HG03354 (cell line): ENCODE results near the gene MRPL21.

ENCODE experiments used
- ATAC-seq: cut with Tn5 transposase; IDR thresholded peaks from one replicate; pipeline ENCODE4 v1.9.1; 2021; ENCODE audit warnings: mild to moderate bottlenecking; ENCODE audit not compliant: unreplicated experiment, poor library complexity, severe bottlenecking

The MRPL21 gene

DNA sequence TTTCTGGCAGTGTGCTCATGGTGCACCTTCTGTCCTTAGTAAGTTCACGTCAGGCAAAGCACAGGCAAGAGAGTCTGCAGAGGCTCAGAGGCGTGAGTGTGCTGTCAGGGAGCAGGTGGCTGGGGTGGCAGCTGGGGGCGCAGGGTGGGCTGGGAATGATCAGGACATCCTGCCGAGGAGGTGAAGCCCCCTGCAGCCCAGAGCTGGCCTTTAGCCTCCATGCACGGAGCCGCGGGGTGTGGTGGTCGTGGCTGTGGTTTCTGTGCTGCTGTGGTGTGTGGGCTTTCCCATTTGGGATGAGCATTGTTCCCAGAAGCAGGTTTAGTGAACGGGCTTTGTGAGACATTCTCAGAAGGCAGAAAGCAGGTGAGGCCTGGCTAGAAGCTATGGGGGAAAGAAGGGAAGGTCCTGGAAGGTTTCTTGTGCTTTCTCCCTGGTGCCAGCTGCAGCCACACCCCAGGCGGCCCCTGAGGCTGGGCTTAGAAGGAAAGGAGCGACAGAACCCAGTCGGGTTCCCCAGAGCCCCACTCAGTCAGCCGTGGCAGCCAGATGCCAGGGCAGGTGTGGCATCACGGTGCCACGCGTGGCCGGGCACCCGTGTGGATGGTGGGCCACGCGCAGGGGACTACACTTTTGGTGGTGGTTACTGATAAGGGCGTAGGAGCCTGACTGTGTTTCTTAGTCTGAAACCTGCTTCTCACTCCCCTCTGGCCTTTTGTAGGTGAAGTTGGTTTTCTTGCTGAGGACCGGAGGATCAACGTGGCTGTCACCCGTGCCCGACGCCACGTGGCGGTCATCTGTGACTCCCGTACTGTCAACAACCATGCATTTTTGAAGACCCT, 32.1 kb upstream of the MRPL21 start:
- ATAC-seq = no peak

GRCh38 chr11:68935066-68935465, 31.4 kb upstream of the MRPL21 start:
- no peak for ATAC-seq

GRCh38 chr11:68934666-68935065, 31.0 kb upstream of the MRPL21 start:
- no peak for ATAC-seq

GRCh38 chr11:68934321-68934645, 30.7 kb upstream of the MRPL21 start:
- no peak for ATAC-seq

DNA sequence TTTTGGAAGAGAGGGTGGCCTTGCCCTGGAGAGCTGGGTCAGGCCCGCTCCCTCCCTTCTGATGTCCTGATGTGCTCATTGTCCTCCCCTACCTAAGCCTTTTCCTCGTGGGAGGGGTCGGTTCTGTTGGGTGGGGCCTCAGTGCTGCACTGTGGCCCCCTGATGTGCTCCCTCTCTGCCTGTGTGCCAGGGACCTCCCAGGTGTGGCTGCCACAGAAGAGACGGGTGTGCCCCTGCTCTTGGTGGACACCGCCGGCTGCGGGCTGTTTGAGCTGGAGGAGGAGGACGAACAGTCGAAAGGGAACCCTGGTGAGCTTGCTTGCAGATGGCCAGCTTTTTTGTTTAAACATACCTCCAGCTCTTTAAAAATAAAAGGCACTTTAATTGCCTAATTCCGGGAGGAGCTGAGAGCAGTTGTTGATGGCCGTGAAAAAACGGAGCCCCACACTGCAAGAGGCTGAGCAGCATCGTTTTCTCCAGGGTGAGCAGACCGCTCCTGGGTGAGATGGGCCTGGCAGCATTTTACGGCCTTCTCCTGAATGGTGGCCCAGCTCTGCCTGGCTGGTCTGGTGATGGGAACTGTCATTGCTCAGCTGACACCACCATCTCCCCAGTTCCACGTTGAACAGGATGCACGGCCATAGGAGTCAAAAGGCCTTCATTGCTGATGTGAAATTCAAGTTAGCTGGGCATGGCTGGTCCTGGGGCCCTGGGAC, 30.1 kb upstream of the MRPL21 start:
- no peak for ATAC-seq

- no peak for ATAC-seq
Measured at GRCh38 chr11:68932933-68933577, 29.4 kb upstream of the MRPL21 start.

GRCh38 chr11:68932358-68932757, 28.7 kb upstream of the MRPL21 start:
- ATAC-seq = no peak

- no peak for ATAC-seq
Measured at GRCh38 chr11:68931911-68932310, 28.3 kb upstream of the MRPL21 start.

GRCh38 chr11:68930991-68931855, 27.6 kb upstream of the MRPL21 start:
- ATAC-seq = no peak

DNA sequence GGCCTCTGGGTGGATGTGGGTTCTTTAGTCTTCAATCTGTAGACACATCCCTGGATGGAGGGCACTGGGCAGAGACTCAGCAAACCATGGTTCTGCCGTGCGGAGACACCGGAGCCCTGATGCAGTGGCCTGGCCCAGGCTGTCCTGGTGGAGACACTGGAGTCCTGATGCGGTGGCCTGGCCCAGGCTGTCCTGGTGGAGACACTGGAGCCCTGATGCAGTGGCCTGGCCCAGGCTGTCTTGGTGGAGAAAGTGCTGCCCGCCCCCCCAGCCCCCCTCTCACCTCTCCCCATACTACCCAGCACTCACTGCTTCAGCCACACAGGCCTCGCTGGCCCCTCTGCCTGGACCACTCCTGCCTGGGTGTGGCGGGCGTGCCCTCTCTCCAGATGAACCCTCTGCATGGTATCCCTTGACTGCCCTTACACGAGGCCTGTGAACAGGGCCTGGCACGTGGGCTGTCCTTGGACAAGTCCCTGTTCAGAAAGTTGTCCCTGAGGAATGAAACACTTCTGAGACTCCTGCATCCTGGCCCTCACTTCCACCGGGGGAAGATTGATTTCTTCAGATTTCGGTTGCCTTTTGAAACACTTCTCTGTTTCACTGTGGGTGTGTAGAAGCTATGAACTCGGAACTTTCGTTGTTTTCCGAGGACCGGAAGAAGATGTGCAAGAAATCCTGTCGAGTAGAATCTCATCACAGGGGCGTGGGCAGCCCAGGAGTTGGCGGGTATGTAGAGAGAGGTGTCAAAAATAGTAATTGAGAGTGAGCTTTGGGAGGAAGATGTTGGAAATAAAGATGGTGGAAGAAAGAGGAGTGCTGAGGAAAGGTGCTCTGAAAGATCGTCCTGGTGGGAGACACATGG, 26.3 kb upstream of the MRPL21 start:
- ATAC-seq = no peak

DNA sequence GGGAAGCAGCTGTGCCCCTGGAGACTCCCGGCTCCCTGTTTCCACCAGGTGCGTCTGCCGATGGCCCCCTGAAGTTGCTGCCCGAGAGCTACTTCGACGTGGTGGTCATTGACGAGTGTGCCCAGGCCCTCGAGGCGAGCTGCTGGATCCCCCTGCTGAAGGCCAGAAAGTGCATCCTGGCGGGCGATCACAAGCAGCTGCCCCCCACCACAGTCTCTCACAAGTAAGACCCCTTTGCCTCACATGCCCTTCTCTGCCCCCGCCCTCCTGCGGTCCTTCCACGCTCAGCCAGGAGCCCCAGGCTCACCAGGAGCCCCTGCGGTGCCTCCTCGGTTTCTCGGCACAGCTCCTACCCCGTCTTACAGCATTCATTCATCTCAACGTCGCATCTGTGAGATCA, 25.5 kb upstream of the MRPL21 start:
- ATAC-seq = no peak

- no peak for ATAC-seq
Measured at GRCh38 chr11:68928136-68928880, 24.7 kb upstream of the MRPL21 start.

DNA sequence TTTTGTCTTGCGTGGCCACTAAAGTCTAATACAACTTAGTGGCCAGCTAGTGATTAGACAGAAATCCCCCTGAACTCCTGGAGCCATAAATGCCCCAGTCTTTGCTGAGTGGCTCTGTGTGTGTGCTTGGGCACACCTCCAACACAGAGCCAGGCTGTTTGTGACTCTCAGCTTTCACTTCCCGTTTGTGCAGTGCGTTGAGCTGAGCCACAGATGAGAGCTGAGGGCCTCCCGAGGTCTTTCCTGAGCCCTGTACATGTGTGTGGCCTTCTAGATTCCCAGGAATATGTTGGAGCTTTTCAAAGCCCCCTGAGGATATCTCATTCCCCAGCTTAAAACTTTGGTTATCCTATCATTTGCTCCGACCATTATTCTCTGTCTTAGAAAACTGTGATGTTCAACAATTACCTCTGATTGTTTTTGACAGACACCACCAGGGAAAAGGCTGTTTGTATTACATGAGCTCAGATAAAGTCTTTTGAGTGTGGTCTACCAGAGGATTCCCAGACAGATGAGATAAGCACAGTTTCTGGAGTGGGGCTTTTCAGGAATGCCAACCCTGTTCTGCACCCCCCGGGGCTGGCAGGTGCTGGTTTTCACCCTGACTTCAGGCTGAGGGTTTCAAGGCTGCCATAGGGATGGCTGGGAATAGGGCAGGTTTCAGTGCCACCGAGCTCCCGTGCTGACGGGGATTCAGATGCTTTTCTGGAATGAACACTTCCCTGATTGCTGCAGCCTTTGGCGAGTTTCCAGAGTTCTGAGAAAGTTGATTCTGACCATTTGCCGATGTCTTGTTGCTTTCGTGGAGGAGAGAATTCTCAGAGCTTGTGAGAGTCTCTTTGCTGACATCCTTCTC, 23.9 kb upstream of the MRPL21 start:
- no peak for ATAC-seq

DNA sequence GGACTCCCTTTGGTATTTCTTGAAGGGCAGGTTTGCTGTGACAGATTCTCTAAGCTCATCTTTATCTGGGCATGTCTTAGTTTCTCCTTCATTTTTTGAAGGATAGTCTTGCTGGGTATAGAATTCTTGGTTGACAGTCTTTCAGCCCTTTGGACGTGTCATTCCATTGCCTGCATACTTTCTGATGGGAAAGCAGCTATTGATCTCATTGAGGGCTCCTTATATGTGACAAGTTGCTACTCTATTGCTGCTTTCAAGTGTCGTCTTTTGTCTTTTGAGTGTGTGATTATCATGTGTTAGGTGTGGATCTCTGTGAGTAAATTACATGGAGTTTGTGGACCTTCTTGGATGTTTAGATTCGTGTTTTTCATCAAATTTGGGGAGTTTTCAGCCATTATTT, 22.0 kb upstream of the MRPL21 start:
- no peak for ATAC-seq

DNA sequence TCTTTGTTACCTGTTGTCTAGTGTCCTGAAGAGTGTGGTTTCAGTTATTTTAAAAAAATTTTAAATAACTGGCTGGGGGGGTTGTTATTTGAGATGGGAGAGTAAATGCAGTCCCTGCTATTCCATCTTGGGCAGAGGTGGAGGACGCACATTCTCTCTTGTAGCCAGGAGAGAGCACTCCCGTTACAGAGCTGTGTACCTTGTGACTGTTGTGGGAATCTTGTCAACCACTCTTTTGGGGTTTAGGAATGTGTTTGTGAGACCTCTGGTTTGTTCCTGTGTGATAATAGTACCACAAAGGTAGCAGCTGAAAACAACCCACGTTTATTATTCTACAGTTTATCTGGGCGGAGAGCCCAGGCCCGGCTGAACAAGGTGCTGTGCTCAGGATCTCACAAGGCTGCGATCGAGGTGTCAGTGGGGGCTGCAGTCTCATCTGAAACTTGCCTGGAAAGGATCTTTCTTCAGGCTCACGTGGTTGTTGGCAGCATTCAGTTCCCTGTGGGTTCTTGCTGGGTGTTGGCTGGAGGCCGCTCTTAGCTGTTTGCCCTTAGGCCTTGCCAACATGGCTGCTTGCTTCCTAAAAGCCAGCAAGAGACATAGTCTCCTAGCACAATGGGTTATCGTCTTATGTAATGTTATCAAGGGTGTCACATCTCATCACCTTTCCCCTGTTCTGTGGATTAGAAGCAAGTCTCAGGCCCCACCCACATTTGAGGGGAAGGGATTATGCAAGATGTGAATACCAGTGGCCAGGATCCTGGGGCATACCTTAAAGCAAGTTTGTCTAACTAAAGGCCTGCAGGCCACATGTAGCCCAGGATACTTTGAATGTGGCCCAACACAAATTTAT, 20.7 kb upstream of the MRPL21 start:
- no peak for ATAC-seq

- ATAC-seq = no peak
Measured at GRCh38 chr11:68923614-68924013, 20.0 kb upstream of the MRPL21 start.

DNA sequence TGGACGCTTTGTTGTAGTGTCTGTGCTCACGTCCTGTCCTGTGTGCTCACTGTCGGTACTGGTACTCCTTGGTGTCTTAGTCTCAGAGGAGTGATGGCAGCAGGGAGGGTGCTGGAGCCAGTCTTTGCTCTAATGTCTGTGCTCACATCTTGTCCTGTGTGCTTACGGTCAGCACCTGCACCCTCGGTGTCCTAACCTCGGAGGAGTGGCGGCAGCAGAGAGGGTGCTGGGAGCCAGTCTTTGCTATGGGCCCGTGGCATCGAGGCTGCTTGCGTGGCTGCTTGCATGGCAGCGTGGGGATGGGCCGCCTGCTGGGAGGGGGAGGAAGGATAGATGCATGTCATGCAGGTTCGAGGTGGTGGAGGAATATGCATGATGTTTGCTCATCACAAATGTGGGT, 12.8 kb upstream of the MRPL21 start:
- ATAC-seq = no peak
